GDM1 (cell line): ENCODE data around the gene GINS1.
"Not testable (repeated sequence)": the region's sequence is repeated elsewhere in the genome, so short reads cannot be mapped to it uniquely, and the experiment has no call there.

Source experiments
- DNase-seq: peaks from one replicate; lab custom pipeline; 2025; lab: John Stamatoyannopoulos, UW

The GINS1 gene

GRCh38 chr20:25389858-25390537 is 17.5 kb upstream of the GINS1 start:
- no peak for DNase-seq

- DNase-seq, result peak; percentile 95
Measured at GRCh38 chr20:25390538-25391528, 16.6 kb upstream of the GINS1 start, which contains the start of gene ABHD12. Gene ABHD12, minus strand, starts transcription at chr20:25390835. Its CDS starts 132 bp downstream, at chr20:25390703.

- no peak for DNase-seq
Measured at GRCh38 chr20:25394276-25394675, 13.2 kb upstream of the GINS1 start.

- DNase-seq, result no peak
Measured at GRCh38 chr20:25394996-25395395, 12.5 kb upstream of the GINS1 start.

- no peak for DNase-seq
Measured at GRCh38 chr20:25397096-25397495, 10.4 kb upstream of the GINS1 start.

GRCh38 chr20:25397821-25398220 is 9.7 kb upstream of the GINS1 start:
- no peak for DNase-seq

GRCh38 chr20:25398376-25399036 is 9.0 kb upstream of the GINS1 start:
- DNase-seq, result no peak

- DNase-seq, result peak; percentile 12
Measured at GRCh38 chr20:25399037-25399430, 8.4 kb upstream of the GINS1 start.

GRCh38 chr20:25400291-25400732 is 7.2 kb upstream of the GINS1 start:
- not testable (repeated sequence) for DNase-seq

- DNase-seq, result no peak
Measured at GRCh38 chr20:25402583-25402982, 4.9 kb upstream of the GINS1 start.

- no peak for DNase-seq
Measured at GRCh38 chr20:25408170-25408547, 686 bp downstream of the GINS1 start.

GRCh38 chr20:25408890-25409289 is 1.4 kb downstream of the GINS1 start:
- DNase-seq, result no peak

- no peak for DNase-seq
Measured at GRCh38 chr20:25418776-25419175, 11.3 kb downstream of the GINS1 start.

GRCh38 chr20:25421102-25421501 is 13.6 kb downstream of the GINS1 start:
- DNase-seq, result no peak

GRCh38 chr20:25422032-25422431 is 14.6 kb downstream of the GINS1 start:
- no peak for DNase-seq

- no peak for DNase-seq
Measured at GRCh38 chr20:25424536-25424935, 17.1 kb downstream of the GINS1 start.

- no peak for DNase-seq
Measured at GRCh38 chr20:25437153-25437581, 29.7 kb downstream of the GINS1 start.

GRCh38 chr20:25439328-25439727 is 31.9 kb downstream of the GINS1 start:
- no peak for DNase-seq

GRCh38 chr20:25444556-25444955 is 37.1 kb downstream of the GINS1 start:
- DNase-seq, result no peak

- DNase-seq, result no peak
Measured at GRCh38 chr20:25447671-25448070, 40.2 kb downstream of the GINS1 start.

- no peak for DNase-seq
Measured at GRCh38 chr20:25452333-25452732, 44.9 kb downstream of the GINS1 start.

GRCh38 chr20:25453035-25453810 is 45.8 kb downstream of the GINS1 start:
- no peak for DNase-seq
